Neural cell (in vitro differentiated cells): ENCODE measurements around the gene IFNA8.

Source experiments
- EP300 ChIP-seq: fragments of 450-650 bp; conservative IDR thresholded peaks from 2 replicates; pipeline ENCODE4 v1.6.1; 2014; ENCODE audit warnings: antibody characterized with exemption, mild to moderate bottlenecking, moderate library complexity; ENCODE audit not compliant: poor library complexity, severe bottlenecking
- EZH2 ChIP-seq: fragments of 200-600, 300-800 bp; shearing (Covaris generic), sonication (generic); IDR thresholded peaks from 2 replicates; pipeline ENCODE4 v1.6.1; 2014; ENCODE audit warnings: antibody characterized with exemption, low read length, borderline replicate concordance, mild to moderate bottlenecking; ENCODE audit not compliant: insufficient read depth, poor library complexity, severe bottlenecking
- RAD21 ChIP-seq: fragments of 450-650 bp; conservative IDR thresholded peaks from 2 replicates; pipeline ENCODE4 v1.6.1; 2014; ENCODE audit warnings: antibody characterized with exemption, mild to moderate bottlenecking, moderate library complexity
- TF ChIP-seq, protein P1 (sequence below): fragments of 450-650 bp; IDR thresholded peaks from 2 replicates; pipeline ENCODE4 v1.5.1; 2014; ENCODE audit warnings: antibody characterized with exemption, mild to moderate bottlenecking, moderate library complexity; ENCODE audit not compliant: poor library complexity, severe bottlenecking

GRCh38 chr9:21413151-21413550 lies 4.2 kb downstream of the IFNA8 start:
- TF ChIP-seq EP300 (no peak), EZH2 (no peak), RAD21 (no peak)
- TF ChIP-seq, protein P1, sequence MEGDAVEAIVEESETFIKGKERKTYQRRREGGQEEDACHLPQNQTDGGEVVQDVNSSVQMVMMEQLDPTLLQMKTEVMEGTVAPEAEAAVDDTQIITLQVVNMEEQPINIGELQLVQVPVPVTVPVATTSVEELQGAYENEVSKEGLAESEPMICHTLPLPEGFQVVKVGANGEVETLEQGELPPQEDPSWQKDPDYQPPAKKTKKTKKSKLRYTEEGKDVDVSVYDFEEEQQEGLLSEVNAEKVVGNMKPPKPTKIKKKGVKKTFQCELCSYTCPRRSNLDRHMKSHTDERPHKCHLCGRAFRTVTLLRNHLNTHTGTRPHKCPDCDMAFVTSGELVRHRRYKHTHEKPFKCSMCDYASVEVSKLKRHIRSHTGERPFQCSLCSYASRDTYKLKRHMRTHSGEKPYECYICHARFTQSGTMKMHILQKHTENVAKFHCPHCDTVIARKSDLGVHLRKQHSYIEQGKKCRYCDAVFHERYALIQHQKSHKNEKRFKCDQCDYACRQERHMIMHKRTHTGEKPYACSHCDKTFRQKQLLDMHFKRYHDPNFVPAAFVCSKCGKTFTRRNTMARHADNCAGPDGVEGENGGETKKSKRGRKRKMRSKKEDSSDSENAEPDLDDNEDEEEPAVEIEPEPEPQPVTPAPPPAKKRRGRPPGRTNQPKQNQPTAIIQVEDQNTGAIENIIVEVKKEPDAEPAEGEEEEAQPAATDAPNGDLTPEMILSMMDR, result no peak
